Measurements from ENCODE around the gene SYT1.
"Not testable (repeated sequence)": the region's sequence is repeated elsewhere in the genome, so short reads cannot be mapped to it uniquely, and the experiment has no call there.

The SYT1 gene

DNA sequence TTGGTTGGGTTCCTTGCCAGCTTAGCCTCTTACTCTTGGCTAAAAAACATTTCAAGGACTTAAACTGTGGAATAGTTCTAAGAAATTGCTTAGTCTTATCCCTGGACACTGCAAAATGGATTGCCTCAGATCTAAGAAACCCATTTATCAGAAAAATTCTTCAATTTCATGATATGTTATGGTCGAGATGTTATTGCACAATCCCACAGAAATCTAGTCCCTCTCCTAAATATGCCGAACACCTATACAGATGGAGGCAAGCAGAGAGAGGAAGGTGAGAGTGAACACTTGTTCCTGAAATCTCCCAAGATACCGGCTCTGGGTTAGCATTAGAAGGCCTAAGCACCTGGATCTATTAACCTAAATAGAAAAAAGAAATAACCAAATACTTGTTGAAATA, 559.0 kb downstream of the SYT1 start:
- Mint-ChIP-seq H3K9me3 (no peaks in the 10 kb centered on the region), H3K36me3 (no peaks in the 10 kb centered on the region), H3K27ac (no peak overlapping the region), H3K4me3 (no peak overlapping the region), H3K4me1 (no peaks in the 10 kb centered on the region), H3K27me3 (no peaks in the 10 kb centered on the region)
- CTCF ChIA-PET, result no interaction called here
- DNase-seq, result no peak

DNA sequence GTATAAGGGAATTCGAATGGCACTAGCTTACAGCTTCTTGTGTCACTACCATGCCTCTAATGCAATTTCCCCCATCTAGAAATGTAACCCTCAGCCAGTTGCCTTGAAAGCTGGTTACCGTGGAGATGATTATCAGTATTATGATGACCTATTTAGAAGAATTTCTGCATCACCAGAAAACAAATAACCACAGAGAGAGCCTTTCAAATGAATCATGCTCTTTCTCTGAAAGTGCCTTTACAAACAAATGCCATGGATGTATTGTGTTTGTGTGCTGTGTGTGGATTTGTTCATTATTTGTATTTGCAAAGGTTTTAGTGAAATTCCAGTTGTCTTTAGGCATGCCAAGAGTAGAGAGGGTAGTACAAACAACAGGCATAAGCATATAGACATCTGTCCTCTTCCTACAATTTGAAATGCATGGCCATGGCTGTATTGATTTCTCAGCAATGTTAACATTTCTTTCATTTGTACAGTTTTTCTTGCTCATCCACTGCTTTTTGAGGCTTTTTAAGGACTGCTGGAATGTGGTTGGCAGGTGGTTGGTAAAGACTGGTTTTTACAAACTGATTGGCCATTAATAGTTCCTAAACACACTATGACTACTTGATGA, 559.6 kb downstream of the SYT1 start:
- CTCF ChIA-PET, result no interaction called here
- H3K4me1 Mint-ChIP-seq, result no peaks in the 10 kb centered on the region
- no peaks in the 10 kb centered on the region for H3K36me3 Mint-ChIP-seq
- H3K9me3 Mint-ChIP-seq, result no peaks in the 10 kb centered on the region
- H3K27ac Mint-ChIP-seq, result no peak overlapping the region
- no peak for DNase-seq
- no peaks in the 10 kb centered on the region for H3K27me3 Mint-ChIP-seq
- no peak overlapping the region for H3K4me3 Mint-ChIP-seq

DNA sequence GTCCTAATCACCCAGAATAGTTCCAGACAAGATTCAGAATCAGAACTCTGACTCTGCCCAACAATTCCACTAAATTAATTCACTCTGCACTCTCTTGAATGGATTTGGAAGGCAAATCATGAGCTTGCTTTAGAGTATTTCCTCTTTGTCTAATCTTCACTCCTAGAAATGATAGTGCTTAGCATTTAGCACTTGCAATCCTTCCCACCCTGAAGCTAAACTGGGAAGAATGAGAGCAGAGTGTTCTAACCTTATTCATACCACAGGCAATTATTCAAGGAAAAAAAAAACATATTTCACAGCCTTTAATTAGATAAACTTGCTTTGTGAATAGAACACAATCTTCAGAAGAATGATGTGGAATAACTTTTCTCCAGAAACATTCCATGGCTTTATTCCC, 561.5 kb downstream of the SYT1 start:
- DNase-seq, result no peak
- CTCF ChIA-PET, result no interaction called here
- H3K36me3 Mint-ChIP-seq, result no peaks in the 10 kb centered on the region
- no peaks in the 10 kb centered on the region for H3K9me3 Mint-ChIP-seq
- no peaks in the 10 kb centered on the region for H3K4me1 Mint-ChIP-seq
- H3K27me3 Mint-ChIP-seq, result no peaks in the 10 kb centered on the region
- H3K27ac Mint-ChIP-seq, result no peak overlapping the region
- H3K4me3 Mint-ChIP-seq, result no peak overlapping the region

DNA sequence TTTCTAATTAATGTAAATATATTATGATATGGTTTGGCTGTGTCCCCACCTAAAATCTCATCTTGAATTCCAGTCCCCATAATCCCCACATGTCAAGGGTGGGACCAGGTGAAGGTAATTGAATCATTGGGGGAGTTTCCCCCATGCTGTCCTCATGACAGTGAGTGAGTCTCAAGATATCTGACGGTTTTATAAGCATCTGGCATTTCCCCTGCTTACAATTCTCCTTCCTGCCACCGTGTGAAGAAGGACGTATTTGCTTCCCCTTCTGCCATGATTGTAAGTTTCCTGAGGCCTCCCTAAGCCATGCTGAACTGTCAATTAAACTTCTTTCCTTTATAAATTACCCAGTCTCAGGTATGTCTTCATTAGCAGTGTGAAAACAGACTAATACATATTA, 562.2 kb downstream of the SYT1 start:
- CTCF ChIA-PET, DNase-seq, H3K36me3 Mint-ChIP-seq, H3K9me3 Mint-ChIP-seq, H3K27me3 Mint-ChIP-seq, H3K27ac Mint-ChIP-seq, H3K4me1 Mint-ChIP-seq, H3K4me3 Mint-ChIP-seq: not testable (repeated sequence)

DNA sequence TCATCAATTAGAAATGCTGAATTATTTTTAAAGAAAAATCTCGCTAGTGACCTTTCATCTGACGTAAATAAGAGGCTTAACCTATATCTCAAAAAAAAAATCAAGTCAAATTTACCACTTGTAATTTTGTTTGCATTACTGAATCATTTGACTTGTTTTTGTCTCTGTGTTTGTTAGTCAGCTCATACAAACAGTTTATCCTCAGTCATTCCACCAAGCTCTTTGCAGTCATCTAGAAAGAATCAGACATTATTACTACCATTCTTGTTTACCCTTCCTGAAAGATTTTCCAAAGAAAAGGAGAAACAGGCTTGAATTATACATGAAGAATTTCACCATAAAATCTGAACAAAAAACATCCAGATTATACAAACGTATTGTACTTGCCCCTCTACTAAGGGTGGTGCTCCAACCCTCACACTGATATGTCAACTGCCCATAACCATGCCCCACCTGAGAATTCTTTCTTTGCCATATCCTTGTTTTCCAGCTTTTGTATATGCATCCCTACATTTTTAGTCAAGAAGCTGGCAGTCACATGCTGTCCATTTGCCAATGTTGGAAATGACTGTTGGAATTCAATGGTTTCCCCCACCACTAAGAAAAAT, 569.0 kb downstream of the SYT1 start:
- Mint-ChIP-seq H3K36me3 (no peaks in the 10 kb centered on the region), H3K27ac (no peak overlapping the region), H3K4me1 (no peaks in the 10 kb centered on the region), H3K27me3 (no peaks in the 10 kb centered on the region), H3K9me3 (no peaks in the 10 kb centered on the region), H3K4me3 (no peak overlapping the region)
- CTCF ChIA-PET, result no interaction called here
- no peak for DNase-seq

DNA sequence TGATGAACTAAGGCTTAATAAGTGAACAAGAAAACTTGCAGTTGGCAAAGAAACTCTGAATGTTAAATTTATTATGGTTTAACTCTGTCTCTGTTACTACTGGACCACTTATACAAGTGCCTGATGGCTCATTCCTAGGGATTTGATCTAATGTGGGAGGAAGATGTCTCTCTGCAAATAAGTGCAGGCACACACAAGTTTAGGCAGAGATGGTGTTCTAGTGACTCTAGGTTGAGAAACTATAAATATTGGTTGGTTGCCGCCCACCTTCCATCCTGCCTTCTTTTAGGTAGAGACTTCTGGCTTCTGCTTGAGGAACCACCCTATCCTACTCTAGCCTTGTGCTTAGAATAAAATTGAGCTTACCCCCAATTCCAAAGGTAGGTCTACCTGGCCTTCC, 570.0 kb downstream of the SYT1 start:
- DNase-seq, result no peak
- H3K4me3 Mint-ChIP-seq, result no peak overlapping the region
- H3K36me3 Mint-ChIP-seq, result no peaks in the 10 kb centered on the region
- no peaks in the 10 kb centered on the region for H3K27me3 Mint-ChIP-seq
- H3K4me1 Mint-ChIP-seq, result no peaks in the 10 kb centered on the region
- CTCF ChIA-PET, result no interaction called here
- no peak overlapping the region for H3K27ac Mint-ChIP-seq
- H3K9me3 Mint-ChIP-seq, result no peaks in the 10 kb centered on the region

DNA sequence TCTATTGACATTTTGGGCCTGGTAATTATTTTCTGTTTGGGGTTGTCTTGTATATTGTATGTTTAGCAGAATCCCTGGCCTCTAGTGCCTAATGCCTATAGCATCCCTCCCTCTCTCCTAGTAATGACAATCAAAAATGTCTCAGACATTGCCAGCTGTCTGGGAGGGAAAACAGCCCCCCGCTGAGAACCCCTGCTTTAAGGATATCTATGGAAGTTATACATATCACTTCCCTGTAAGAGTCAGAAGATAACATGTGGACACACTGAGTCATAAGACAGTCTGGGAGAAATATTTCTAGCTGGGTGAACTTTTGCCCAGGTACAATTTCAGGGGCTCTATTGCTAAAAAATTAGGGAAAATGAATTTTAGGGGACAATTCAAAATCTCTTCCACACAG, 571.2 kb downstream of the SYT1 start:
- CTCF ChIA-PET, result no interaction called here
- no peak for DNase-seq
- H3K27me3 Mint-ChIP-seq, result no peaks in the 10 kb centered on the region
- no peaks in the 10 kb centered on the region for H3K9me3 Mint-ChIP-seq
- no peaks in the 10 kb centered on the region for H3K4me1 Mint-ChIP-seq
- no peak overlapping the region for H3K4me3 Mint-ChIP-seq
- no peak overlapping the region for H3K27ac Mint-ChIP-seq
- H3K36me3 Mint-ChIP-seq, result no peaks in the 10 kb centered on the region

DNA sequence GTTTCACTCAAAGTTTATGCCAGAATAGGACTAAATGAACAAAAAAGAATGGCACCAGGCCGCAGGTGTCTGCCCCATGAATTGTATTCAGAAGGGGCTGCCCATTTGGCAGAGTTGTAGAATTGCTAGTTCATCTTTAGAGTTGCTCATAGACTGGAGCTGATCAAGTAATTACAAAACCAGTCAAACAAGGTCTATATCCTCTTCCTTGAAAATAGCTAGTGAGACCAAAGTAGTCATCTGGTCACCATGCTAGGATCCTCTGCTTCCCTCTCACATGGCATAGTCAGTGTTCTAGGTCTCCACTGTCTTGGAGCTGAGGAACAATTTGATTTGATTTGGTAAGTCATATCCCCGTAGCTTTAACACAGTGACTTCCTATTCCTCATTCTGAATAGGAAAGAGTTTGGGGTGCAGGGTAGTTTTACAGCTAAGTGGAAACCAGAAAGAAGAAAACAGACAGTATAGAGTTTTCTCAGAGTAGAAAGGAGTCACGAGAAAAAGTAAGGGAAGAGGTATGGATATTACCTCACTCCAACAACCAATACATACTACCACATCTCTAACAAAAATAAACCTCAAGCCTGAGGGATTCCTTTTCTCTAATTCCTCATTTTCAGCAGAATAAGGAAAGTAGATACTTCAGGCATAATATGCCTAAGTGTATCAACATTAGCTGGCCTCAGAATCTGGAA, 574.1 kb downstream of the SYT1 start:
- CTCF ChIA-PET, result no interaction called here
- no peaks in the 10 kb centered on the region for H3K9me3 Mint-ChIP-seq
- no peak for DNase-seq
- H3K4me1 Mint-ChIP-seq, result no peaks in the 10 kb centered on the region
- no peaks in the 10 kb centered on the region for H3K27me3 Mint-ChIP-seq
- no peak overlapping the region for H3K4me3 Mint-ChIP-seq
- H3K27ac Mint-ChIP-seq, result no peak overlapping the region
- no peaks in the 10 kb centered on the region for H3K36me3 Mint-ChIP-seq

DNA sequence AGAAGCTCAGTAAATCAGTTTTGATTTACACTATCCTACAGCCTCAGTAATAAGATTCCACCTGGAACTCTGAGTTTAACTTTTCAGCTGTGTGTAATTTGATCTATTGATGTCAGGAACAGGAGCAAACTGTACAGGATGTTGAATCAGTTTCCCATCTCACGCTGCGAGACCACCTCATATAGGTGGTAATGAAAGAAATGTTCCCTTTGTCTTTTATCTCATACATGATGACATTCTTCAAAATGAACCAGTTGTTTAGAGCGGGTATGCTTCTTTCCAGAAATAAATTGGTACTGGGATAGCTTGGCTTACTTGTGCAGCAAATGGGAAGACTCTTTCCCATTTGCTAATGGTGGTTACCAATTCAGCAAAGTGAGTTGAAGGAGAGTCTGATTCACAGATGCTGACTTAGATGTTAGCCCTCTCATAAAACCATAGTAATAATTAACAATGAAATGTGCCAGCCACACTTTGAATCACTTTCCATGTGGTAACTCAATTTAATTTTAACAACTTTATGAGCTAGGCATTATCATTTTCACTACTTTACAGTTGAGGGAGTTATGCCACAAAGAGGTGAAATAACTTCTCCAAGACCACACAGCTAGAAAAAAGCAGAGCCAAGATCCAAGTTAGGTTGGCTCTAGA, 574.7 kb downstream of the SYT1 start:
- H3K9me3 Mint-ChIP-seq, result no peaks in the 10 kb centered on the region
- H3K36me3 Mint-ChIP-seq, result no peaks in the 10 kb centered on the region
- CTCF ChIA-PET, result no interaction called here
- H3K4me3 Mint-ChIP-seq, result no peak overlapping the region
- no peaks in the 10 kb centered on the region for H3K4me1 Mint-ChIP-seq
- no peaks in the 10 kb centered on the region for H3K27me3 Mint-ChIP-seq
- DNase-seq, result no peak
- H3K27ac Mint-ChIP-seq, result no peak overlapping the region

DNA sequence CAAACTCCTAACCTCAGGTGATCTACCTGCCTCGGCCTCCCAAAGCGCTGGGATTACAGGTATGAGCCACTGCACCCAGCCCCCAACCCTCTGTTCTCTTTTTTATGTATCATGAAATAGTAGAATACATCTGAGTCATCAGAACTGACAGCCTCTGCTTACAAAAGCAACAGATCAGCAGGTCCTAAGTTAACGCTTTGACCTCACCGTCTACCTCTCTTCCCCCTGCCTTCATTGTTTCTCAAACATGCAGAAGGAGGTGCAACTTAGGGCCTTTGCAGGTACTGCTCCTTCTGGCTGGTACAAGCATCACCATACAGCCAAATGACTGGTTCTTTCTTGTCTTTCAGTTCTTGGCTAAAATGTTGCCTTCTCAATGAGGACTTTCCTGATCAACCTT, 577.0 kb downstream of the SYT1 start:
- no peaks in the 10 kb centered on the region for H3K36me3 Mint-ChIP-seq
- no peaks in the 10 kb centered on the region for H3K9me3 Mint-ChIP-seq
- H3K4me3 Mint-ChIP-seq, result no peak overlapping the region
- no peak overlapping the region for H3K27ac Mint-ChIP-seq
- no peaks in the 10 kb centered on the region for H3K27me3 Mint-ChIP-seq
- no peak for DNase-seq
- CTCF ChIA-PET, result no interaction called here
- no peaks in the 10 kb centered on the region for H3K4me1 Mint-ChIP-seq

DNA sequence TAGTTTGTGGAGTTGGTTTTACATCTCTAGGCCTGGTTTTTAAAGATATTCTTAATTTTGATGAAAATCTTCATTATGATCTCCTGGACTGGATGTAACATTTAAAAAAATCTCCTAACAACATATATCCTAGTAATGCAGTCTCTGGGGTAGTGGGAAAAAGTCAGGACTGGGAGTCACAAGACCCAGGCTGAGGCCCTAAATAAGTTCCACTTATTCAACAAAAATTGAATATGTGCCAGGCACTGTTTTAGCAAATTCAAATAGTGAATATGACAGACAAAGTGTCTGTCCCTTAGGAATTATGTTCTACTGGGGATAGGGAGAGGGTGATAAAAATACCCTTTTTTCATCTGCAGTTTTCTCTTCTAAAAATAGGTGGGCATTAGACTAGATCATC, 577.8 kb downstream of the SYT1 start:
- no peak for DNase-seq
- Mint-ChIP-seq H3K9me3 (no peaks in the 10 kb centered on the region), H3K4me1 (no peaks in the 10 kb centered on the region), H3K27me3 (no peaks in the 10 kb centered on the region), H3K36me3 (no peaks in the 10 kb centered on the region), H3K4me3 (no peak overlapping the region), H3K27ac (no peak overlapping the region)
- CTCF ChIA-PET, result no interaction called here

DNA sequence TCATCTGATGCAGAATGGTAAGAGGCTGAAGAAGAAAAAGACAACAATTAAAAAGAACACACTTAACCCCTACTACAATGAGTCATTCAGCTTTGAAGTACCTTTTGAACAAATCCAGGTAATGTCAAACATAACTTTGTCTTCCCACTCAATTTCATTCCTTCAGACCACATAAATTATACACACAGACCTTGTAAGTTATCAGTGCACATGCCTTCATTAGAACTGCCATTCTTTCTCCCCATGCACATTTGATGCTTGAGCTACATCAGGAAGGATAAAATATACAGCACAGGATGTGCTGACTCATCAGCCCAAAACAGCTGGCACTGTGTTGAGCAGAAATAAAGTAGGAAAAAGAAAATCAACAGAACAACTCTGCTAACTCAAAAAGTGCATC, 579.5 kb downstream of the SYT1 start:
- Mint-ChIP-seq H3K36me3 (no peaks in the 10 kb centered on the region), H3K9me3 (no peaks in the 10 kb centered on the region), H3K4me1 (no peaks in the 10 kb centered on the region), H3K27ac (no peak overlapping the region), H3K4me3 (no peak overlapping the region), H3K27me3 (no peaks in the 10 kb centered on the region)
- CTCF ChIA-PET, result no interaction called here
- no peak for DNase-seq

DNA sequence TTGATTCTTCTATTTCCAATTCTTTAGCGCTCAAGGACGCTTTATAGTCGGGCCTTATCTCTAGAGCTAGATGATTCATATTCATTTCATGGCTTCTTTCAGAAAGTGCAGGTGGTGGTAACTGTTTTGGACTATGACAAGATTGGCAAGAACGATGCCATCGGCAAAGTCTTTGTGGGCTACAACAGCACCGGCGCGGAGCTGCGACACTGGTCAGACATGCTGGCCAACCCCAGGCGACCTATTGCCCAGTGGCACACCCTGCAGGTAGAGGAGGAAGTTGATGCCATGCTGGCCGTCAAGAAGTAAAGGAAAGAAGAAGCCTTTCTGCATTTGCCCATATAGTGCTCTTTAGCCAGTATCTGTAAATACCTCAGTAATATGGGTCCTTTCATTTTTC, 584.2 kb downstream of the SYT1 start:
- Mint-ChIP-seq H3K27ac (no peak overlapping the region), H3K4me1 (no peaks in the 10 kb centered on the region), H3K9me3 (no peaks in the 10 kb centered on the region), H3K36me3 (no peaks in the 10 kb centered on the region), H3K4me3 (no peak overlapping the region), H3K27me3 (no peaks in the 10 kb centered on the region)
- DNase-seq, result no peak
- CTCF ChIA-PET, result no interaction called here

DNA sequence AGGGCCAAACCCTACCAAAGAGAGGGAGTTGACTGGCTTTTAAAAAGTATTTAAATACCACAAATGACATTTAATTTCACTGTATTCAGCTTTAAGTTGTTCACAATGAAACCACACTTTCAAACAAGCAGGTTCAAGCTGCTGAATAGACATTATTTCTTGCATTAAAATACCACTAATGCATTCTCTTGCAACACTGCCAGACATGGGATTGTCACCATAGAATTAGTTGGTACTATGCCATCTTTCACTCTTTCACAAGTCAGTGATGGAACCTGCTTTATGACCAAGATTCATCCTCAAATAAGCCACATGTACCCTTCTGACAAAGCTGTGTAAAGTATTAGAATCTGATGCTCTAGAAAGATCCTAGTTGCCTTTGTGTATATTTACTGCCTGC, 586.8 kb downstream of the SYT1 start:
- DNase-seq, result no peak
- no peaks in the 10 kb centered on the region for H3K27me3 Mint-ChIP-seq
- H3K9me3 Mint-ChIP-seq, result no peaks in the 10 kb centered on the region
- no peak overlapping the region for H3K27ac Mint-ChIP-seq
- CTCF ChIA-PET, result no interaction called here
- H3K4me1 Mint-ChIP-seq, result no peaks in the 10 kb centered on the region
- H3K36me3 Mint-ChIP-seq, result no peaks in the 10 kb centered on the region
- H3K4me3 Mint-ChIP-seq, result no peak overlapping the region

DNA sequence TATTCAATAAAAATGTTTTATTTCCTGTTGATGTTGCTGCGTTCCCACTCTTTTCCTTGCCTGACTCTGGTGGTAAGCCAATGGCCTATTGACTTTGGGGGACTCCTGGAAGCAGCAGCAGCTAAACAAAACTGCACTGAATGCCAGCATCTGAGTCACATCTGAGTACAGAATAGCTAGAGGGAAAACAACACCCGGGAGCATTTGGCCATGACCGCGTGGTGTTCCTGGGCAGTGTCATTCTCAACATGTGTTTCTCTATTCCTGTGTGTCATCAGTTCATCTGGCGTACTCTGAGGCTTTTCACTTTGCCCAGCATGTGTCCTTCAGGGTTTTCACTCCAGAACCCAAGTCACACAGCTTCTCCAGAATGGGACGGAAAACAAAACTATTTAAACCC, 587.4 kb downstream of the SYT1 start:
- CTCF ChIA-PET, result no interaction called here
- Mint-ChIP-seq H3K36me3 (no peaks in the 10 kb centered on the region), H3K27ac (no peak overlapping the region), H3K27me3 (no peaks in the 10 kb centered on the region), H3K4me1 (no peaks in the 10 kb centered on the region), H3K9me3 (no peaks in the 10 kb centered on the region), H3K4me3 (no peak overlapping the region)
- no peak for DNase-seq
